ENCODE measurements around the gene TENM4.

GRCh38 chr11:79198203-79198897 lies 242.5 kb downstream of the TENM4 start:
- TF ChIP-seq CTCF (IDR thresholded peaks at IDR 0.05; ENCODE audit: low read depth, low read length, poor library complexity, severe bottlenecking) (no peak), EZH2phosphoT487 (IDR thresholded peaks at IDR 0.05; ENCODE audit: borderline replicate concordance, low read length) (no peak)

Data from DOHH2 (cell line).